Stimulated activated CD4-positive, alpha-beta T cell treated with anti-CD3 and anti-CD28 coated beads, Interleukin-2, amount 100 ng/mL, for 24 hours (primary cell): Measurements from ENCODE around the gene POU2F2.

Source experiments
- DNase-seq, 2 donors: peaks; one replicate each; pipeline ENCODE4 v3.0.0-alpha.2; 2020

The POU2F2 gene

DNA sequence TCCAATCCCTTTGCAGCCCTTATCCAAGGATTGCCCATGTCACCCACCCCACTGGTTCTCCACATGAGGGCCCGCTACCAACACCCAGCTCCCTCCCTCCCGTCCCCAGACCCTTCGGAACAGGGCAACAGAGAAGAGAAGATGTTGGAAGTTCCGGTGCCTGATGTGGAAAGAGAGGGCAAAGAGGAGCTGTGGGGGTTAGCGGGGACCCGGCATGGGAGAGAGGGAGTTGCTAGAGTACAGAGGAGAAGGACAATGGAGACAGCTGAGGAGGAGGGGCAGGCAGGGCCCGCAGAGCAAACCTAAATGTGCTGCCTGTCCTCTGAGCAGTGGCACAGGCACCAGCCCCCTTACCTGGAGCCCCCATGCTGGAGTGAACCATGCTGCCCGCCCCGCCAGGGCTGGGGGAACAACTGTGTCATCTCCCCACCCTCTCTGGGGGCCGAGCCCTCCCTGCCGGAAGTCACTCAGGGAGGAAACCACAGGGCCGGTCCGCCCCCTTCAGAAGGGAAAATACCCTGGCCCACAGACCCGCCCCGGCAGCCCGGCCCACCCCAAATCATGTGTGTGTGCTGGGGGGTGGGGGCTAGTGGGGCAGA is at the start of gene POU2F2:
POU2F2 (minus strand) TSS at position 417 of the 599 bp plus-strand sequence; CDS start at position 382, 35 bp downstream.
- peak; percentile 88 for DNase-seq

DNA sequence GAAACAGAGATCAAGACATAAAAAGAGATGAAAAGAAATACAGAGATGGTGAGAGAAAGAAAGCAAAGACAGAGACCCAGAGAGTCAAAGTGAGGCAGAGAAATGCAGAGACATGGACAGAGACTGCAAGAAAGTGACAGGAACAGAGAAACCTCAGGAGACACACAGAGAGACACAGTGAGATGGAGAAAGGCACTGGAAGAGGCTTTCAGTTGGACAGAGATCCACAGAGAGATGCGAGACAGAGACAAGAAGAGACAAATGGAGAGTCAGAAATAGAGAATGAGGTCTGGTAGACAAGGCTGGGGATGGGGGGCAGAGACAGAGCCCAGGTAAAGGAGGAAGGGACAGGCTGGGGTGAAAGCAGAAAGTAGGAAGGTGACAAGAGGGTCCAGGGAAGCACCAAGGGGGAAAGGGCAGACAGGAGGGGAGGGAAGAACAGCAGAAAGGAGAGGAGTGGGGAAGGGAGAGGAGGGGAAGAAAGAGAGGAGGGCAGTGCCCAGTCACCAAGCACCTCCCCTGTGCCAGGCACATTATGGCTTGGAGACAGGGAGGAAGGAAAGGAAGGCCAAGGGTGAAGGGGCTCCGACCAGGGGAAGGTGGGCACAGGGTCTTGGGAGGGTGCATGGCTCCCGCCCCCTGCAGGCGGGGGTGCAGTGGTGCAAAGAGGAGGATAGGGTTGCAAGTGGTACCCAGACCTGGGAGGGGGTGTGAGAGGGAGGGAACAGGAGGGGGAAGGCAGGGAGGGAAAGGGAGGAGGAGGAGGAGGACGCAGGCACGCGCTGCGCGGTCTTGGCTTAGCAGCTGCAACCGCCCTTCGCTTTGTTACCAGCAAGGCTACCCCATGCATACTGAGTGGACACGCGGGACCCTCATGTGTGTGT is 46.8 kb upstream of the POU2F2 start:
- no peak for DNase-seq

DNA sequence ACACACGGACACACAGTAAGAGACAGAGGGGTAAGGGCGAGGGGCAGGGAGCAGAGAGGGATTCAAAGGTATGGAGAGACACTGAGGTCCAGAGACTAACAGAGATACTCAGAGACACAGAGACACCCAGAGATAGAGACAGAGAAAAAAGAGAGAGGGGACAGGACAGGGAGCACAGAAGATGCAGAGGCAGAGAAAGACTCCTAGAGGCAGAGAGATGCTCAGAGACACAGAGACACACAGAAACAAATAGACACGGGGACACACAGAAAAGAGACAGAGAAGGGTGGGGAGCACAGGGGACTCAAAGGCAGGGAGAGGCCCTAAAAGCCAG is 45.4 kb upstream of the POU2F2 start:
- no peak for DNase-seq

DNA sequence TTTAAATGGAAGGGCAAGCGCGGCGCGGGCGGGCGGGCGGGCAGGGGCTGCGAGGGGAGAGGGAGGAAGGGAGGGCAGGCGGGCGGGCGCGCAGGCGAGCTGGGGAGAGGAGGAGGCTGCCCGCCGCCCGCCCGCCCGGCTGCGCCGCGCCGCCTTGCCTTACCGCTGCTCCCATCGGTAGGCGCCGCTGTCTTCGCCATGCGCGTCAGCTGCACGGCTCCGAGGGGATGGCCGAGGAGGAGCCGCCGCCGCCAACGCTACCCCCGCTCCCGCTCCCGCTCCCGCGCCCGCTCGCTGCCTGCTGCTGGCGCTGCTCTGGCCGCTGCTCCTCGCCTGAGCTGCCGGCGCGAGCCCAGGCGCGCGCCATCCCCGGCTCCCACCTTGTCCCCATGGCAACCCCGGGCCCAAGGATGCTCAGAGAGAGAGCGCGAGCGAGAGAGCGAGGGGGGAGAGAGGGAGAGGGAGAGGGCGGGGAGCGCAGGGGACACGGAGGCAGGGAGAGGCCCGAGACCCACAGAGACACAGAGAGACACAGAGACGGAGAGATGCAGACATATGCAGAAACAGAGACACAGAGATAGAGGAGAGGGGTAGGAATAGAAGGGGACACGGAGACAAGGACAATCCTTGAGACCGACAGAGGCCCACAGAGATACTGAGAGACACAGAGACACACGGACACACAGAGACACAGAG is 44.9 kb upstream of the POU2F2 start:
- DNase-seq, result peak; percentile 76 to 81

DNA sequence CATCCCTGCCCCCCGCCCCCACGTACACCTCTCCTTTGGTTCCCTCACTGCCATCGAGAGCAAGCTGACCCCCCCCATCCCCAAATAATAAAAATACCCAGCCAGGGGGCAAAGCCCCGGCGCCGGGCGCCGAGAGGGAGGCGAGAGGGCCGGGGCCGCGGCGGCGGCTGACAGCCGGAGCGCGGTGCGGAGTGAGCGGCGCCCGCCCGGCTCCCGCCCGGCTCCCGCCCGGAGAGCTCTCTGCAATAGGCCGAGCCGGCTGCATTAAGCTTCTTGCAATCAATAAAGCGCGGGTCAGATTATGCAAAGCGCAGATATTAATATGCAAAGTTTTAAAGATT is 44.4 kb upstream of the POU2F2 start:
- DNase-seq, result no peak

DNA sequence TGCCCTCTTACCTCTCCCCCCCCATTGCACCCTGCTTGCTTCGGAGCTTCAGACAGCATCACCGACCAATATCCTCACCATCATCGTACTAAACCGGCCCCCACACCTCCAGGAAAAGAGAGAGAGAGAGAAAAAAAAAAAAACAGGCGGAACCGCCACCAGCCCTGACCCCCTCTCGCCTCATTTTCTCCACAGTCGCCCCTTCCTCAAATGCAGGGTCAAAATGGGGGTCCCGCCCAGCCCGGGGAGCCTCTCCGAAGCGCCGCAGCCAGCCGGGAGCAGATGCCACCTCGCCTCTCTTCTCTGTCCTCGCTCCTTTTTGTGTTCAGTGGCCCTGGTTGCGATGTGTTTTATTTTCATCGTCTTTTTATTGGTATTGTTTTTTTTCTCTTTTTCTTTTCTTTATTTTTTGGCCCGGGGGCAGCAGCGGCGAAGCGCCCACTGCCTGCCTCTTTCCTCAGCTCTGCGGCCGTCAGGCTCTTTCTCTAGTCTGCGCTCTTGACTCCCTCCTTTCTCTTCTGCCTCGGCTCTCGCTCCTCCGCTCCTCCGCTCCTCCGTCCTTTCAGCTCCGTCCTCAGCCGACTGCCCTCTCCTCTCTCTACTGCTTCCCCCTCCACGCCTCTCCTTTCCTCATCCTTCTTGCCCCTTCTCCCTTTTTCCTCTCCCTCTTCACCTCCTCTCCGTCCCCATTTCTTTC is 43.9 kb upstream of the POU2F2 start:
- DNase-seq, result peak in 1 of 2 donors; percentile 27

DNA sequence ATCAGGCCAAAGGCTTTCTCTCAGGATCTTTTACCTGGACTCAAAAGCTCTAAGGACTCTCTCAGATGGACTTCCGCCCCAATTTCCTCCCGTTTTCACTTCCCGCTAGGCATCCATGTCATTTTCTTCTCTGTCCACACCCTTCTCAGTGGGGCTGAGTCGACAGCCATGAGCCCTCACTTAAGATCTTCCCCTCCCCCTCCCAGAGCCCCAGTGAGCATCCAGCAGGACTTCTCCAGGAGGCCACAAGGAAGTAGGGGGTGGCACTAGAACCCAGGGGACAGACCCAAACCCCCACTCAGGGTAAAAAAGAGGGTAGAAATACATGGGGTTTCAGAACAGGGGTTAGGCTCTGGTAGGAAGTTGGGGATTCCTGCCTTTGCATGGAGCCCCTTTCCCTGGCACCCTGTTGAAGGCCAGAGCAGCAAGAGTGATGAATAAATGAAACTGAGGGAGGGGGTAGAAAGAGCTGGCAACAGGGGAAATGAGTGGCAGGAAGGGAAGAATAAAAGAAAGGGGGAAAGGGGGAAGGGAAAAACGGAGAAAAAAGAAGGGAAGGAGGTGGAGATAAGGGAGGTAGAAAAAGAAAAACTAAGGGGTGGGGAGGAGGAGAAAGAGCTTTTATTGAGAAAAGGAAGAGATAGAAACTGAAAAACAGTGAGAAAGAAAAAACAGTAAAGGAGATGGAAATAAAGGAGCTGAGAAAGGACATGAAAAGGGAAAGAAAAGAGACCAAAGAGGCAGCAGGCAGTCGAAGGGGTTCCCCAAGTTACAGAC is 42.9 kb upstream of the POU2F2 start:
- no peak for DNase-seq

DNA sequence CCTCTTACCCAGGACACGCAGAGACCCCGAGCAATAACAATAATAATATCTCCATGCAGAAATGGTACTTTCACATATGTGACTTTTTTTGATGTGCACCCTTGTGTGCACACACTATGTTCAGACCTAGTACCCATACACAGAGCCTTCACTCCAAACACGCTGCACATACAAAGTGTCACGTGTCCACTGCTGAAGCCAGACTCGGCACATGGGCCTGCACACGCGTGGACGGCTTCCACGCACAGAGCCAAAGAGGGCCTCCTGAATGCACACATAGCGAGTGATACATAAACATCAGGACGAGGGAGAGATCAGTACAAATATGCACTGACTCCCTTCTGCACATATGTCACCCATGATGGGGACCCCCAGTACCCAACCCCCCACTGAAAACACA is 41.9 kb upstream of the POU2F2 start:
- DNase-seq, result no peak

DNA sequence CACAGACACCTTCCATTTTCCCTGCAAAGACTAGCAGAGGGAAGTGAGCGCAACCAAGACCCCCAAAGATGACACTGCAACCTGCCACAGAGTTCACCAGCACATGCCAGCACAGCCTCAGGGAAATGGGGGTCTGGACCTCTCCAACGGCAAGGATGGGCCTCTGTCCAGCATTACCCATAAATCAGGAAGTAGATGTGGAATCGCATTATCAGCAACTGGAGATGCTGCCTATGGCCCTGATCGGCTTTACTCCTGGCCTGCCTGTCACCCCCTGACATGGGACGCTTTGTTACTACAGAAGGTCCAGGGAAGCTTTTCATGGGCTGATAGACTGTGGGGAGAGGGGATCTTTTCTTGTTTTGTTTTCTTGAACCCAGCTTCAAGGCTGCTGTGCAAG is 41.4 kb upstream of the POU2F2 start:
- DNase-seq, result no peak

DNA sequence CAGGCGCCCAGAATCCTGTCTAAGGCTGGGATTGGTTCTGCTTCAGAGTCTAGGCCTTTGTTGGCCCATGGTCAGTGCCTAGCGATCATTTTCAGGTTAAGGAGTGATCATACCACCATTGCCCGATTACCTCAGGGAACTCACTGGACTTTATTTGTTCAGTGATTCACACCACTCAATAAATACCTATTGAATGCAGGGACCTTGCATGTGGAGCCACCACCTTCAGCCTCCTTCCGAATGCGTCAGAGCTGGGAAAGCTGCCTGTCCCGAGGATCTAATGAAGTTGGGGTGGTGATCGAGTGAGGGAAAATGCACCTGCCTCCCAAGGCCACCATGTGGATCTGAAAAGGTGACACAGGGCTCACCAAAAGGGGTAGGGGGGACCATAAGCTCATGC is 40.0 kb upstream of the POU2F2 start:
- no peak for DNase-seq

DNA sequence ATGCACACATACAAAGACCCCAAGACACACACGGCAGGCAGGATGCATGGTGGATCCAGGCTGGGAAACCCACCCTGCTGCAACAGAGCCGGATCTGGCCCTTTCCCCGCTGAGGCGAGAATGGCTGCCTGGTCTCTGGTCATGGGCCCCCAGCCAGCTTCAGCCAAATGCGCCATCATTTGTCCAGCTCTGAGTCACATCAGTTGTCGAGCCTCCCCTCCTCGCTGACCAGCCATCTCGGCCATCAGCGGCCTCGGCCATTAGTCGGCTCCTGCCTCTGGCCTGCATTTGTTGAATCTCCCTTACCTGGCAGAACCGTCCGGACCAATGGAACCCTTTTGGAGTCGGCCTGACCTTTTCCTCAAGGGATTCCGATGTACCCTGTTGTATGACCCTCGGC is 38.5 kb upstream of the POU2F2 start:
- DNase-seq, result no peak

DNA sequence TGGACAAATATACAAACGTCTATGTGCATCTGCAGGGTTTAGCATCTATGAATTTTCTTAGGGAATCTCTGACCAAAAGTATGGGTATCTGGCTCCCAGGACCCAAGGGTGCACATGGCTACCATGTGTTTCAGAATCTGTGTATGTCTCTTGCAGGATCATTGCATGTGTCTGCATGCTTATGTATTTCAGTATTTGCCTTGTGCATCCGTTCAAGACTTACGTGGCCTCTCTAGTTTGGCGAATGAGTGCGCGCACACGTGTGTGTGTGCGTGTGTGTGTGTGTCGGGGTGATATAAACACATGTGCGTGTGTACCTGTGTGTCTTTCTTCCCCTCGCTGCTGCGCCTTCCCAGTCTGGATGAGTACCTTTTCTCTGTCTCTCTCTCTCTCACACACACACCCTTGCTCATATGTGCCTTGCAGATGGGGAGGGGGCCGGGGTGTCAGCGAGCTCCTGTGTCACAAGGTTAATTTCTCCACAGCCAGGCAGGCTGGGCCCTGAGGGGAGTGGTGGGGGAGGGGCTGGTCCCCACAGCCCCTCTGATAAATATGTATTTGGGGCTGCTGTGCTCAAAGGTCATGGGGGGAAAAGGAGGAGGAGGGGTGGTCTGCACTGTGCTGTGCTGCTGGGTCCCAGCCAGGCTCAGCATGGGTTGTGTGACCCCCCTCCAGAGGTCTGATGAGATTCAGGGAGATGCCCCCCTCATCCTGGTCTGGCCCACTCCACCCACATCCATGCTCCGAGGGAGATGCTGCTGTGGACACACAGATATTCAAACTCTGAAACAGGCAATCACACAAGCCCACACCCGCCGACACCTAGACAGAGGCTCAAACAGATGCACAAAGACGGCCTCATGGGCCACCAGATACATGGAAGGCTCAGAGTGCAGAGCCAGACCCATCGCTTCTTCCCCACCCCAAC is 37.5 kb upstream of the POU2F2 start:
- DNase-seq, result no peak

DNA sequence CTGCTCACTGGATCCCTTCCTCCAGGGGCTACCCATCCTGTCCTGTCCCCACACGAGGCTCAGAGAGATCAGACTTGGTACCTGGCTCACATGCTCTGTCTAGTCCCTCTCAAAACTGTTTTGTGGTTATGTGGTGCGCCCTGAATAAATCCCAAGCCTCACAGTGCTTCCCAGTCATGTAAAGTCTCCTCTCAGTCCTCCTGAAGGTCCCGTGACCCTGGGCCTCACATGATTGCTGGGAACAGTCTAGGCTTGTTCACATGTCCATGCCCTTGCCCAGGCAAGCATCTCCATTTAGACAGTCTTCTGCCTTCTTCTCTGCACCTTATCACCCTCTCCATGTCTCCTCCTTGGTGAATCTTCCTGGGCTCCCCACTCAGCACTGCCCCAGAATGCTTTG is 36.0 kb upstream of the POU2F2 start:
- no peak for DNase-seq

DNA sequence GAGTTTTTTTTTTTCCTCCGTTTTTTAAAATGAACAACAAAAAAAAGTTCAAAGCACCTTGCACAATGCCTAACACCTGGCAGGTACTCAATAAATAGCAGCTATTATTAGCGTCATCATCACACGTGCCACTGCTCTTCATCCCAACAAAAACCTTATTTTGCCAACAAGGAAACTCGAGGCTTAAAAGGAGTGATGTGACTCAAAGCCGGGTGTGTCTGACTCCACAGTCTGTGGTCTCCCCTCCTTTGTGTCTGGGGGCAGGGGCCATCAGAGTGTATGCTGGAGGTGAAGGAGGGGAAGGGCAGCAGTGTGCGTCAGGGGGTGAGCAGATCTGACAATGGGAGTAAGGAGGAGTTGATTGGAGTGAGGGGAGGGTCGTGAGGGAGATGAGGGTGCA is 34.1 kb upstream of the POU2F2 start:
- DNase-seq, result no peak

DNA sequence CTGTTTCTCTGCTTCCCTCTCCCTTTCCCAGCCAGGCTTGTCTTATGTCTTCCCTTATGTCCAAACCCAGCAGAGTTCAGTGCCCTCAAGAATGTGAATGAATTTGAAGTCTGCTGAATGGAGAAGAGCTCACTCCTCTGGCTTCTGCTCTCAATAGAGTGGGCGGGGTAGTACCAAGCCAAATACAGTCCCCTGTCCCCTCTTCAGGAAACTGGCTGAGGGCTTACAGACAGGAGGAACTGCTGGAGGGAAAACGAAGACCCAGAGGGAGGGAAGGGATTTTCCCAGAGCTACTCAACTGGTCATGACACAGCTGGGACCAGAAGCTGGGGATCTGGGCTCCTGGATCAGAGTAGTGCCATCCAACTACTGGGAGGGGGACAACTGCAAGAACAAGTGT is 32.9 kb upstream of the POU2F2 start:
- DNase-seq, result no peak

DNA sequence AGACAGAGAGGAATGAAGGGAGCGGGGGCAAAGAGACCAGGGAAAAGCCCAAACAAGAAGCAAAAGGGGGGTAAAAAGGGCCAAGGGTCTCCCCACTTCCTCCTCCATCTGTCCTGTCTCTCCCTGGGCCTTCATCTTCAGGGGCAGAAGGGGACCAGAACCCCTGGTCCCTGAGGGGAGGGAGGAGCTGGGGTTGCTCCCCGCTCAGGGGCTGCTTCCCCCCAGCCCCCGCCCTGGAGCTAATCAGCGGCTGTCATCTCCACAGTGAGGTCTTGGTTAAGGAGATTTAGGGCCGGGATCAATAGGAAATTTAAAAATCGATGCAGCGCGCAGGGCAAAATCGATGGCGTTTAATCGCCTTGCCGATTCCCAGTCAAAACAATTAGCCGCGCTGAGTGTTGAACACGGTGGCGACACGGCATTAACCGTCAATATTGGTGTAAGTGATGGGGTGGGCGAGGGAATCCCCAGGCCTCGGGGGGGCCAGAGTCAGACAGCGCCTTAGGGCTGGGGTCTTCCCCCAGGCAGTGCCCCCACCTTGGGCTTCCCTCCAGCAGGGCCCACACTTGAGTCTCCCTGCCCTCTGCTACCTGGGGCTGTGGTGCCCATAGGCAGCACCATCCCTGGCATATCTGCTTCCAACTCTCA is 29.5 kb upstream of the POU2F2 start:
- DNase-seq, result no peak

DNA sequence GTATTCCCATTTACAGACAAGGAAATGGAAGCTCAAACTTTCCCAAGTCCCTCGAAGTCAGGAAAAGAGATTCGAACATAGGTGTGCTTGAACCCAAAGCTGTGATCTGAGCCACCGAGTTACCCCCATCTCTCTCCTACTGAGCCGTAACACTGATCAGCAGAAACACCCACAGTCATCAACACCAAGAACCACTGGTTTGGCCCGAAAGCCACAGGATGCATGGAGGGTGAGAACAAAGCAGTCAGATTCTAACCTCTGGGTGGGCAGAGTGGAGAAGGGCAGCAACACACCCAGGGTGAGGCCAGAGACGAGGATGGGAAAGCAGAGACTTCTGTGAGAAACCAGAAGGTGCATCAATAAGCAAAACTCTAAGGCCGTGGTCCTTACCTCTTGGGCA is 27.7 kb upstream of the POU2F2 start:
- no peak for DNase-seq

DNA sequence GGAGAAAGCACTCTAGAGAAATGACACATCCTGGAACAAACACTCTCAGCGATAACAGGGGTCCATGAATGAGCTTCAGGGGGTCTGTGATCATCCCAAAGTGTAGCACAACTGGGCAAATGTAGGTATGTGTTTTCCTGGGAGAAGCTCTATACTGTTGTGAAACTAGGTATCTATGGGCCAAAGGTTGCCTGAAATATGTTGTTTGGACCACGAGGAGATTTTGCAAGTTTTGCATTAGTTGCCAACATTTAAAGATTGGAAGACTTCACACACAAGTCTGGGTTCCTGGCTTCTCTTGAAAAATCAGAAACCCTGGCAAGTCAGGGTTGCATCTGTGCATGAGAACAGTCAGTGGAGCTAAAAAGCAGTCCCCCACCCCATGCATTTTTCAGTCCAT is 26.7 kb upstream of the POU2F2 start:
- DNase-seq, result no peak

DNA sequence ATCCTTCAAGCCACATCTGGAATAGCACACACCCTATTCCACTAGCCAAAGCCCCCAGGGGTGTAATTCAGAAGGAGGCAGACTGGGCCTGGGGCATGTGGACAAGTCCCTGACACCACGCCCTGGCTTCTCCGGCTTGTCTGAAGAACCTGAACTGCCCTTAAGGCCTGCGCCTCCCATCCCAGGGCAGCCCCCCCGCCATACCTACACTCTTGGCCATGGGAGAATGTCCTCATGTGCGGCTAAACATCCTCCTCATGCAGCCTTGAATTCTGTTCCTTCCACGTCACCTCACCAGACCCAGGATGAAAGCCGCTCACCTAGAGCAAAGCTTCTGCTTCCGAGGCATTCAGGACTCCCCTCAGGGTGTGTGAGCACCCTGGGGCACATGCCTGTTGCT is 24.3 kb upstream of the POU2F2 start:
- DNase-seq, result no peak

DNA sequence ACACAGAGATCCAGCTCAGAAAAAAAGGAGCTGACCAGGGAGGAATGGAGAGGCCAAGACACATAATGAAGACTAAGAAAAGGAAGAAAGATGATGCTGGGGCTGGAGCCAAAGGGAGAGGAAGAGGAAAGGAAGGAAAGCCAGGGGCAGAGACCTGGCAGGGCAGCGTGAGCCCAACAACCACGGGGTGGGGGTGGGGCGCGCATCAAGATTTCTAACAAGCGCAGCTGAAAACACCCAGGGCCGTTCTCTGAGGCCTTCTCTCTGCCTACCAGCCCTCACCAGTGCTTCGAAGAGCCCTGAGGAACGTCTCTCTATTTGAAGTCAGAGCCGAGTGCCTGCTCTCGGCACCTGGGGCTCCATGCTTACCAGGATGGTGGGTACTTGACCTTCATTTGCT is 23.6 kb upstream of the POU2F2 start:
- DNase-seq, result no peak
